Measurements from ENCODE around the gene DPH7. TPM values are rescaled to one million over a fixed set of nuclear protein-coding genes. Genes with fewer than 3 reads are reported as not detected.
"Not testable (repeated sequence)": the region's sequence is repeated elsewhere in the genome, so short reads cannot be mapped to it uniquely, and the experiment has no call there.

The DPH7 gene
- total RNA-seq, 1 experiment from 2014 or later: 35.9 TPM

- H3K27me3 ChIP-seq (ENCODE audit: control insufficient read depth, insufficient read depth, low read length): no peaks in the 10 kb centered on the region
- DNase-seq (ENCODE audit: low read depth, low spot score) (no peak), ATAC-seq (no peak)
- ChIA-PET POLR2A (no interaction called here), CTCF (no interaction called here)
- no peak overlapping the region for H3K27ac ChIP-seq (ENCODE audit: low read length)
- H3K9me3 ChIP-seq (ENCODE audit: control insufficient read depth, insufficient read depth, low read depth, low read length): no peaks in the 10 kb centered on the region
- no TSS peak for BruUV-seq (replicated peaks)
- H3K4me3 ChIP-seq (ENCODE audit: low read depth in 2 of 2, low read length in 2 of 2): no peak overlapping the region
- in situ Hi-C loops (cut with HindIII; ENCODE audit: low pct_unique_long_range_greater_than_20kb, low sequenced_read_pairs): no loop called here
- TF ChIP-seq REST (IDR thresholded peaks at IDR 0.05; ENCODE audit: insufficient read depth in 1 of 2, low read depth in 2 of 2, low read length in 1 of 2): no peak
- no peak for TF ChIP-seq TCF7L2 (IDR thresholded peaks at IDR 0.05; ENCODE audit: low read depth, low read length)
- TF ChIP-seq POLR2AphosphoS5 (IDR thresholded peaks at IDR 0.05; ENCODE audit: low read depth, low read length): no peak
- TF ChIP-seq CTCF (IDR thresholded peaks at IDR 0.05): no peak
- 0 out of 2 replicates have a peak, but pooled peaks cover under 1% of the 10 kb centered on the region for H3K4me1 ChIP-seq (ENCODE audit: control insufficient read depth, insufficient read depth, low read length)
- H3K36me3 ChIP-seq (ENCODE audit: control insufficient read depth, insufficient read depth, low read length): no peaks in the 10 kb centered on the region
- intact Hi-C loops (cut with micrococcal nuclease; ENCODE audit: unreplicated experiment): no loop called here
These were observed 47.7 kb upstream of the DPH7 start for GRCh38 chr9:137626464-137626863.

GRCh38 chr9:137622211-137622610, 43.5 kb upstream of the DPH7 start:
- H3K9me3 ChIP-seq (ENCODE audit: control insufficient read depth, insufficient read depth, low read depth, low read length); intact Hi-C loops (cut with micrococcal nuclease; ENCODE audit: unreplicated experiment); H3K4me3 ChIP-seq (ENCODE audit: low read depth in 2 of 2, low read length in 2 of 2); in situ Hi-C loops (cut with HindIII; ENCODE audit: low pct_unique_long_range_greater_than_20kb, low sequenced_read_pairs); BruUV-seq (replicated peaks); ATAC-seq; H3K27me3 ChIP-seq (ENCODE audit: control insufficient read depth, insufficient read depth, low read length); H3K36me3 ChIP-seq (ENCODE audit: control insufficient read depth, insufficient read depth, low read length); H3K27ac ChIP-seq (ENCODE audit: low read length); DNase-seq (ENCODE audit: low read depth, low spot score): not testable (repeated sequence)
- ChIA-PET CTCF (interaction anchor here (0.6 kb wide), 1 partner anchor 11 kb away, joined by 3 read pairs; no protein-coding TSS in a partner anchor), POLR2A (interaction anchor here (0.6 kb wide), 1 partner anchor 39 kb away, joined by 6 read pairs; no protein-coding TSS in a partner anchor)
- peaks cover 19% of the 10 kb centered on the region for H3K4me1 ChIP-seq (ENCODE audit: control insufficient read depth, insufficient read depth, low read length)

GRCh38 chr9:137621131-137621757, 42.5 kb upstream of the DPH7 start:
- Histone ChIP-seq H3K4me1 (ENCODE audit: control insufficient read depth, insufficient read depth, low read length) (peaks cover 24% of the 10 kb centered on the region), H3K9me3 (ENCODE audit: control insufficient read depth, insufficient read depth, low read depth, low read length) (no peaks in the 10 kb centered on the region), H3K4me3 (ENCODE audit: low read depth in 2 of 2, low read length in 2 of 2) (no peak overlapping the region), H3K27ac (ENCODE audit: low read length) (no peak overlapping the region), H3K27me3 (ENCODE audit: control insufficient read depth, insufficient read depth, low read length) (no peaks in the 10 kb centered on the region), H3K36me3 (ENCODE audit: control insufficient read depth, insufficient read depth, low read length) (peaks cover 4% of the 10 kb centered on the region; the same call in 1 of the 2 replicates)
- in situ Hi-C loops (cut with HindIII; ENCODE audit: low pct_unique_long_range_greater_than_20kb, low sequenced_read_pairs) (no loop called here), intact Hi-C loops (cut with micrococcal nuclease; ENCODE audit: unreplicated experiment) (no loop called here)
- DNase-seq (ENCODE audit: low read depth, low spot score) (no peak), ATAC-seq (no peak)
- TF ChIP-seq REST (IDR thresholded peaks at IDR 0.05; ENCODE audit: insufficient read depth in 1 of 2, low read depth in 2 of 2, low read length in 1 of 2) (no peak), SIN3A (IDR thresholded peaks at IDR 0.05; ENCODE audit: borderline replicate concordance, insufficient read depth, low read depth, low read length) (no peak), POLR2AphosphoS5 (IDR thresholded peaks at IDR 0.05; ENCODE audit: low read depth, low read length) (no peak)
- POLR2A ChIA-PET: no interaction called here
- BruUV-seq (replicated peaks): no TSS peak
- CTCF ChIA-PET: no interaction called here
